Suprapubic skin (tissue), 4 donors: Measurements from ENCODE around the gene PLCD1.

Source experiments
- CTCF ChIP-seq, 2 donors: fragments of 200-600 bp in 1 of 2; fragments of 450-650 bp in 1 of 2; sonication (generic) in 1 of 2; IDR thresholded peaks; one replicate each; pipeline ENCODE4 v1.5.1; 2016 to 2019; ENCODE audit warnings: antibody characterized with exemption in 2 of 2, mild to moderate bottlenecking in 1 of 2, moderate library complexity in 1 of 2
- POLR2A ChIP-seq, 2 donors: fragments of 450-650 bp; IDR thresholded peaks; one replicate each; pipeline ENCODE4 v1.6.1; 2017; ENCODE audit warnings: antibody characterized with exemption in 2 of 2, mild to moderate bottlenecking in 2 of 2, moderate library complexity in 2 of 2
- POLR2AphosphoS5 ChIP-seq, 3 donors: sonication (generic); formaldehyde crosslinking; IDR thresholded peaks; one replicate each; pipeline ENCODE4 v1.6.1; 2017; ENCODE audit warnings: antibody characterized with exemption in 3 of 3

GRCh38 chr3:38006445-38006995 lies 22.9 kb downstream of the PLCD1 start:
- TF ChIP-seq CTCF (IDR thresholded peaks at IDR 0.05) (no peak), POLR2A (IDR thresholded peaks at IDR 0.05) (no peak), POLR2AphosphoS5 (IDR thresholded peaks at IDR 0.05) (no peak)
